Right renal pelvis (tissue), 4 donors: ENCODE data around the gene PCSK4. TPM values are rescaled to one million over a fixed set of nuclear protein-coding genes. Genes with fewer than 3 reads are reported as not detected.
"Not testable (repeated sequence)": the region's sequence is repeated elsewhere in the genome, so short reads cannot be mapped to it uniquely, and the experiment has no call there.

Experiments
- DNase-seq, 4 donors: peaks; one replicate each; pipeline ENCODE4 v3.0.0-alpha.2; 2013; ENCODE audit warnings: low read depth in 4 of 4, low spot score in 3 of 4, missing footprints in 1 of 4
- polyA plus RNA-seq, 4 donors: library from polyadenylated mRNA; unstranded; fragments of 120-200 nt; gene quantifications; one replicate each; pipeline ENCODE4 v1.2.1, GENCODE V29; 2013; ENCODE audit not compliant: insufficient read length in 4 of 4

The PCSK4 gene
- polyA plus RNA-seq, 4 donors, result 3.4 to 7.9 (median 5.1) TPM

DNA sequence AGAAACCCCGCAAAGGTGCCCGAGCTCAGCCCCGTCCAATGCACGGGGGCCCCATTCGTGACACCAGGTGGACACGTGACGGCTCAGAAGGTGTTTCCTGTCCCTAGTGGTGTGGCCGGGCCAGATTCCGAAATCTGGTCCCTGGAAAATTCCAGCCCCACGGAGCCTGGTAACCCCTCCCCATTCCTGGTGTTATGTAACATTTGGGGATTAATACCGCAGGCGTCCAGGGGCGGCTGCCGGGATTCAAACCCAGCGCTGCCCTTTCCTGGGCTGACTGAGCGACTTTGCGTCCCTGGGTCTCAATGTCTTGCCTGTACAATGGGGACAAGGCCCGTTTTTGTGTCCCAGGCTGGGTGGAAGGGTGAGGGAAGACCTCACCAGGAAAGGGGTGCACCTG, 32.7 kb upstream of the PCSK4 start:
- DNase-seq, result no peak

DNA sequence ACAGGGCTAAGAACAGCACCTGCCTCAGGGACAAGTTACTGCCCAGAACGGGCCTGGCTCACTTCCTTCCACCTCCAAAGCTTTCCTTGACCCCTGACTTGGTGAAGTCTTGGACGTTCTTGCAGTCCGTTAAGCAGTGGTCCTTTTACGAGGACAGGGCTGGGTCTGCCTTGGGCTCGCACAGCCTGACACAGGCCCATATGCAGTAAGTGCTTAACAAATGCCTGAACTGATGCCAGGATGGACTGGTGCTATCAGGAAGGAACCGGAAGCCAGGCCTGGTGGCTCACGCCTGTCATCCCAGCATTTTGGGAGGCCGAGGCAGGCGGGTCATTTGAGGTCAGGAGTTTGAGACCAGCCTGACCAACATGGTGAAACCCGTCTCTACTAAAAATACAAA, 31.9 kb upstream of the PCSK4 start:
- DNase-seq, result no peak

DNA sequence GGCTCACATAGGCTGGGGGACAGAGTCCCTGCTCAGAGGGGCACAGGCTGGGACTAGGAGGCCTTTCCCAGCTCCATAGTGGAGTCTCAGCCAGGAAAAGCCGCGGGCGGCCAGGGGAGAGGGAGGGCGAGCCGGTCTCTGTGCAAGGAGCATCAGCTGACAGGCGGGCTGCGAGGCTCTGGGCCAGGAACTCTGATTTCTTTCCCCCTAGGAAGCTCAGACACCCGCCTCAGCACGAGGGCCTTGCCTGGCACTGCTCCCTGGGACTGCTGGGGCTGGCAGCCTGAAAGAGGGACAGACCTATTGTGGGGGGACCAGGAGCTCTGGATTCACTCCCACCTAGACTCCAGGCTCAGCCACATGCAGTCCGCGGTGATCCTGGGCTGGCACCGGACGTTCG, 31.5 kb upstream of the PCSK4 start:
- no peak for DNase-seq

DNA sequence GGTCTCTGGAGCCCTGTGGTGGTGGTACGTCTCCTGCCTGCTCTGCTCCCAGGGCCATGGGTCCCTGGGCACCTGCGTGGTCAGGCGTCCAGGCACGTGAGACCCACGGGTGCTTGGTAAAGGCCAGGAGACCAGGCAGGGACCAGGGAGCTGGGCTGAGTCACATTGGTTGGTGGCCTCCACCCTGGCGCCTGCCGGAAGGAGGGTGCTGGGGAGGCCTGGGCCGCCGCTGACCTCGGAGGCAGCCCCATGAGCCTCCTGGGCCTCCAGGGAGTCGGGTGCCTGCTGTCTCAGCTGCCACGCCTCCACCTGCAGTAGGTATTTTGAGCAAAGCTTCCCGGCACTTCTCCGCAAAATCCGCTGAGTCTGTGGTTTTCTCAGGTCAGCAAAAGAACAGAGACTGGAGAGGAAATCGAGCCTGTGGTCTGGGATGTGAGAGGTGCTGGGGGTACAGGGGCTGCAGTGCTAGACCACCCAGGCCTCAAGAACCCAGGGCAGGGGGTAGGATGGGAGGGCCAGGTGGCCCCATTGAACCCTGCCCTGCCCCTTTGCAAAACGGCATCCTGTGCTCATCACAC, 30.1 kb upstream of the PCSK4 start:
- no peak for DNase-seq

DNA sequence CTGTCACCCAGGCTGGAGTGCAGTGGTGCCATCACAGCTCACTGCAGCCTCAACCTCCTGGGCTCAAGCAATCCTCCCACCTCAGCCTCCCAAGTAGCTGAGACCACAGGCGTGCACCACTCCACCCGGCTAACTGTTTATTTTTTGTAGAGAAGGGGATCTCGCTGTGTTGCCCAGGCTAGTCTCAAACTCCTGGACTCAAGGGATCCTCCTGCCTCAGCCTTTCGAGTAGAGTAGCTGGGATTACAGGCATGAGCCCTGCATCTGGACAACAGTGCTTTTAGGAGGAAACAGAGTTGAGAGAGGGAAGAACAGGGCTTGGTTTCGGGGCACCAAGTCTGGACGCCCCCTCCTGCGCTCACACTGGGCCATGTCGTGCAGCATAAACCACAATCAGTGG, 29.7 kb upstream of the PCSK4 start:
- DNase-seq, result not testable (repeated sequence)

DNA sequence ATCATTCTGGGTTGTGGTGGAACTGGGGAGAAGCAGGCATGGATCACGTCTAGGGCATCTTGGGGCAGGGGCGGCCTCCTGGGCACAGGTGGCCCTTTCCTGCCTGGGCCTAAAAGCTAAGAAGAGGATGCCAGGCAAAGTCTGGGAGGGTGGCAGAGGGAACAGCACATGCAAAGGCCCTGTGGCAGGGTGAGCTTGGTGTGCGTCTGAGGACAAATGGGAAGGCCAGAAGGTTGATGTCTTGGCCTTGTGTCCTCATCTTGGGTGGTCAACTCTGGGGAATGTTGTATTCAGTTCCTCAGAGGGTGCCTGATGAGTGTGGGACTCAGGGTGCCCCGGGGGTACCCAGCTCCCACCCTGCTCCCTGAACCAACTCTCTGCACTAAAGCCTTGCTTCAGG, 28.3 kb upstream of the PCSK4 start:
- DNase-seq, result no peak

DNA sequence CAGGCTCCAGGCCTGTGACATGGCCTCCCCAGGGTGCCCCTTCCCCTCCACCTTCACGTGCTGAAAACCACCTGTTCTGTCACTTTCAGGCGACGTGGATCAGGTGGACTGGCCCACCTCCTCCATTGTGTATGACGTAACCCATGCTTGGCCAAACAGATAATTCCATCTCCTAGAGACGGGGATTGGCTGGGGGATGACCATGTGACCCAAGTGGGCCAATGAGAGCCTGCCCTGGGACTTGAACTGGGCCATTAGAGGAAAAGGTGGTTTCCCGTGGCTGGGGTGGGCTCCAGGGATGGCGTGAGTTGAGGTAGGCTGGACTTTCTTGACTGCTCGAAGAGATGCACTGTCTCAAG, 26.2 kb upstream of the PCSK4 start:
- no peak for DNase-seq

DNA sequence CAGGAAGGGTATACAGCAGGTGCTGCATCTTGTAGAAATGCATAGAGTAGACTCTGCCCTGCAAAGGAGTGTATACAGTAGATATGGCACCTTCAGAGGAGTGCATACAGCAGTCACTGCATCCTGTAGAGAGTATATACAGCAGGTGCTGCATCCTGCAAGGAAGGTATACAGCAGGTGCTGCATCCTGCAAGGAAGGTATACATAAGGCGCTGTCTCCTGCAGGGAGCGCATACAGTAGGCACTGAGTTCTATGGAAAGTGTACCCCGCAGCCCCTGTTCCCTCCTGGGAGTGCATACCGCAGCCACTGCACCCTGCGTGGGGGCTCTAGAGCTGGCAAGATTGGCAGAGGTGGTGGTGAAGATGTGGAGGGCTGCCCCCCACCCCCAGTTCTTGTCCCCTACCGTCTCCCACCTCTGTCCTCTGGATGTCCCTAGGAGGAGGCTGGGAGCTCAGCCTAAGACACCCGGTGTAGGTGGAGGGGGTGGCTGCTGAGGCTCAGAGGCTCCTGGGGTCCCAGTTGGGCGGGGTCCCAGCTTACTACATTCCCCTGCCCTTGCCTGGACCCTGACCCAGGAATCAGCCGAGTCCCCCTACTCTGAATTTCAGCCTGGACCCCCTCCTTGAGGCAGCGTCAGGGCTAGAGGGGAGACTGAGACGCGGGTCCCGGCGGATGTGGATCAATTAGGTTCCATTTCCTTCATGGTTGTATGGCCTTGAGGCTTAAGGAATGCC, 25.0 kb upstream of the PCSK4 start:
- DNase-seq, result no peak

DNA sequence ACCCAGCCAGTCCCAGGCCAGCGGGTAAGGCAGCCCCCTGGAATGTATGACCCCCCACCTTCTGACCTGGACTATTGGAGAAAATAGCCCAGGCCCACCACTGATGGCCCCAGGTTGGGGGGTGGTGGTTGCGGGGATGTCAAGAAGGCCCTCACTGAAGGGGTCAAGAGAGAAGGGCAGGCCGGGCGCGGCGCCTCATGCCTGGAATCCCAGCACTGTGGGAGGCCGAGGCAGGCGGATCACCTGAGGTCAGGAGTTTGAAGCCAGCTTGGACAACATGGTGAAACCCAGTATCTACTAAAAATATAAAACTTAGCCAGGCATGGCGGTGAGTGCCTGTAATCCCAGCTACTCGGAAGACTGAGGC, 24.1 kb upstream of the PCSK4 start:
- DNase-seq, result no peak

DNA sequence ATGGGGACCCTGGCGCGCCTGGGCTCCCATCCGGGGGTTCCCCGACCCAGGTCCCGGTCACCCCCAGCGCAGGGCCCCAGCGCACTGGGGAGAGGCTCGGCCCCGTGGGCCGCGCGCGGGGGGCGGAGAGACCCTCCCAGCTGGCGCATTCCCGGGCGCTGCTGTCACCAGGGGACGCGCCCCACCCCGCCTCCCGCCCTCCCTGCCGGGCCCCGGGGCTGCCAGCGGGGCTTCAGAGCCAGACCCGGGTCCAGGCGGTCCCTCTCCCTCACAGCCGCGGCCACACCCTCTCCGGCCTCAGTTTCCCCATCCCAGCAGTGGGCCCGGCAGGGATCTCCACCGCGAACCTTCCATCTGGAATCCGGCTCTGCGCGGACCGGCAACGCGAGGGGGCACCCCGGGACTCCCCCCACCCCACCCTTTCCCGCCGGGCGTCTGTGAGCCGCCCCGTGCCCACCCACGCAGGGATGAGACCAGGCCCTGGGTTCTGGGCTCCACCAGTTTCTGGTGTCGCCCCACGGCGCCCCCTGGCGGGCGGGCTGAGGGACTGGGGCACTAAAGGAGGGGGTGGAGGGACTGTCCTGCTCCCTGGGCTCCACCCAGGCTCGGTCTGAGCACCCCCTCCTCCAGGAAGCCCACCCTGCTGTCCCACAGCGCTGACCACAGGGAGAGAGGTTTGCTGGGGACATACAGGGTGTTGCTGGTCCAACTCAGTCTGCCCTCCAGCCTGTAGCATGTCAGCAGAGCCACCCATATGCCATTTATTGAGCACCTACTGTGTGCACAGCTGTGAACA, 23.5 kb upstream of the PCSK4 start:
- no peak for DNase-seq

DNA sequence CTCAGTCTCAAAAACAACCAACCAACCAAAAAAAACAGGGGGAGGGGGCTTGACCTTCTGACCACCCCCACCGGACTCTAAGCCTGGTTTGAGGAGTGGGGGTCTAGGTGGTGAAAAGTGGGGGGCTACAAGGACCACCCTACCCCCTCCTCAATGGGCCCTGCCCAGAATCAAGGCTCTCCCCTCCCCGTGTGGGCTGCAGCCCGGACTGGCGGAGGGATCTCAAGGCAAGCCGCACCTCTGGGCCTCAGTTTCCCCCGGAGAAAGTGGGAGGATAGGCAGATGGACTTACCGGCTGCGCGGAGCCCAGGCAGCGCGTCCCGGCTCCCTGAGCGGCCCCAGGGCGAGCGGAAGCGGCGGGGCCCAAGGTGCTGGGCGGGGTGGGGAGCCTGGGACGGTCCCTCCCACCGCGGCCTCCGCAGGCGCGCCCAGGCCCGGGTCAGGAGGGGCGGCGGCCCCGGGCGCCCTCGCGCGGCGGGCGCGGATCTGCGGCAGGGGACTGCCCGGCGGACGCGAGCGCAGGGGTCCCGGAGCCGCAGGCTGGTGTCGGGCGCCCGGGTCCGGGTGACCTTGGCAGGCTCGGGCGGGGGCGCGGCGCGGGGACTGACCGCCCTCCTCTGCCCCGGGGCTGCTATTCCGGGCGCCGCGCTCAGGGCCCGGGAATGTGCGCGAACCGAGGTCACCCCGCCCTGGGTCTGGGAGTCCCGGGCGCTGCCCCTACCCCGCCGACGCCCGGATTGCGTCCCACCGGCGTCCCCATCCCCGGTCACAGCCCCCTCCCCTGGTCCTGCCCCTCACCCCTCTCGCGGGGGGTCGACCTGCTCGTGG, 22.7 kb upstream of the PCSK4 start, which contains the start of gene ADAMTSL5:
TSS of gene ADAMTSL5 (minus strand) at position 349 of the 828 bp plus-strand sequence. CDS start 2,076 bp downstream, outside the sequence.
- no peak for DNase-seq

DNA sequence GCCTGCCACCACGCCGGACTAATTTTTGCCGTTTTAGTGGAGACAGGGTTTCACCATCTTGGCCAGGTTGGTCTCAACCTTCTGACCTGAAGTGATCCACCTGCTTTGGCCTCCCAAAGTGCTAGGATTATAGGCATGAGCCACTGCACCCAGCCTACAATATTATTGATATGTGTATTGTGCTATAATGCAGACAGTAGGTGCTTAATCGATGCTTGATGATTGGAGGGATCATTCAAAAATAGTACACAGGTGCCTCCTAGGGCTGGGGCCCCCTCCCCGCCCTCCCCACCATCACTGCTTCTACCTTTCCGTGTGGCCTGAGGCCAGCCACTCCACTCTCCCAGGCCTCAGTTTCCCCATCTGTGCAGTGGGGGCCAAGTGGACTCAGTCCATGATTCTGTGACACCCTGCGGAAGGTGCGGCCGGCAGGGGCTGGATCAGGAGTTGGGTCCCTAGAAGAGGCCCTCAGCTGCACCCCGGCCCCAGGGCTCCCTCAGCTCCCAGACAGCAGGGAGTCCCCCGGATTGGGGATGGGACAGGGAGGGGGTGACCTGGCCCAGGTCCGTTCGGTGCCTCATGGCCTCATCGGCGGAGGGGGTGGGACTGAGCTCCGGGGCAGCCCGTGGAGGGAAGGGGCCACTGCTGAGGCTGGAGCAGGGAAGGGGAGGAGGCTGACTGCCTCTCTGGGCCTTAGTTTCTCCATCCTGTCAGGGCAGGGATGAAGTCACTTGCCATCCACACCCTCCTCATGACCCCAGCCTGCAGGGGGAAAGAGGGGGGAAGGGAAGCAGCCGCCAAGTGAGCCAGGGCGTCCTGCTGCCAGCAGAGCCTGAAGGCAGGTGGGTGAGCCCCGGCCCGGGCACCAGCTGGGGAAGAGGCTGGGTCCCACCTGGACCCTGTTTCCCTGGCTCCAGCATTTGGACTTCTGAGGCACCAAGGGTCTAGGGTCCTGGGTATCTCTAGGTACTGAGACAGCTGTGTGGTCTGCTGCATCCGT, 21.5 kb upstream of the PCSK4 start:
- DNase-seq, result no peak

DNA sequence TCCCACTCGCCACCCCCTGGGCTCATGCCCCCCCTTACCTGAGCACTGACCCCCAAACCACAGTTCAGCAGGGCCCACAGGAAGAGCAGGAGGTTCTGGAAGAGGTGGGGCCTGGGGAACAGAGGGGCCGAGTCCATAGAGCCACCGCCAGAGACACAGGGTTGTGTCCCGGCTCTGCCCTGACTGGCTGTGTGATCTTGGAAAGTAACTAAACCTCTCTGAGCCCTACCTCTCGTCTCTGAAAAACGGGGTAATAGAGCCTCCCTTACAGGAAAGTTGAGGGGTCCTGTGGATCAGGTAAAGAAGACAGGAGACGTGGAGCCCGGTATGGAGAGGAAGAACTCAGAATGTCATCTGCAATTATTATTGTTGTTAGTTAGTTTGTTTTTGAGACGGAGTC, 20.7 kb upstream of the PCSK4 start:
- no peak for DNase-seq

DNA sequence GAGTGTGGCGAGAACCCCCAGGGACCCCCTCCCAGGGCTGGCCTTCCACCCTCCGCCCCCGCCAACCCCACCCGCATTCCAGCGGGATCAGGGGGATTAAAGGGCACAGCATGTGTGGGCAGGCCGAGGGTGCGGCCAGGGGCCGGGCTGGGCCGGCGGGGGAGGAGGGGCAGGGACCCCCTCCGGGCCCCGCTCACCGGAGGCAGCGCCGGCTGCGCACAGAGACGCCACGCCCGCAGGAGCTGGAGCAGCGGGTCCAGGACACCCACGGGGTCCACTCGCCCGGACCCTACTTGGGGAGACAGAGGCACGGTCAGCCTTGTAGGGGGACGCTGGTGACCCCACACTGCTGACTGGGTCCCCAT, 20.3 kb upstream of the PCSK4 start:
- DNase-seq, result no peak

DNA sequence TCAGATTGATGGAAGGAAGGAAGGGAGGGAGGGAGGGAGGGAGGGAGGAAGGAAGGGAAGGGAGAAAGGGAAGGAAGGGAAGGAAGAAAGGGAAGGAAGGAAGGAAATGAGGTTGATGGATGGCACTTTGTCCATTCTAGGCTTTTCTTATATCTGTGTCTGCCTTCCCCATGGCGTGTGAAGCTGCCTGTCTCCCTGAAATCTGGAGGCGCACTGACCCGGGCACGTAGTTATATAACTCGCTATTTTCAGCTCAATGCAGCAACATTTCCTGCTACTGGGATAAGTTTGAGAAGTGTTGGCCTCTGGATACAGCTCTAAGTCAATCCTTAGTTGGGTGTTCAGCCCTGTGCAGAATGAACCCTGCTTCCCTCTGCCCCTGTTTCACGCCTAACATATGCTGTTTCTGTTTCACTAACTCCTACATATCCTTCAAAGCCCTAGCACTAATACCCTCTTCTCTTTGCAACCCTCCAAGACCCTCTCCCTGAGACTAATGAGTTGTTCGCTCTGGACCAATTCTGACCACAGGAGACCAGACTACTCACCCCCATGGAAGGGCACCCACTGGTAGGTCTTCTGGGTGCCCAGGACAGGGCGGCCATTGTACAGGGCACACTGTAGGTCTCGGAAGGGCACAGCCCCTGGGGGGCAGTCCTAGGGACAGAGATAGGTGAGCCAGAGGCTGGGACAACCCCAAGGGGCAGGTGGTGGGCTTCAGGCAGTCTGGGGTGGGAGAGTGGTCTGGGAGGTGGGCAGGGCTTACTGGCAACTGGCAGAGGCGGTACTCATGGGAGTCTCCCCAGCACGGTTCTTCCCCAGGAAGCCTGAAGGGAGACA, 19.7 kb upstream of the PCSK4 start:
- no peak for DNase-seq

DNA sequence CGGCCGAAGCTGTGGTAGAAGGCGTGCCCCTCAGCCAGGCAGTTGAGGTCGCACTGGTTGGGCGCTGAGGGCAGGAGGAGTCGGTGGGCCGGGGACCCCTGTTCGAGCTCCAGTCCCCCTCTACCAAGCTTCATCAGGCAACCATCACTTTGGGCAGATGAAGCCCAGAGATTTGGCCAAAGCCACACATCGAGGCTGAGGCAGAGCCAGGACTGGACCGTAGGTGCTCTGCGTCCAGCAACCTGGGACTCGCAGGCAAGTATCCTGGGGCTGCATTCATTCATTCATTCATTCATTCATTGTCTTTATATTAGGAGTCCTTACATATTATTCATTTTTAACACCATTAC, 18.3 kb upstream of the PCSK4 start:
- no peak for DNase-seq

DNA sequence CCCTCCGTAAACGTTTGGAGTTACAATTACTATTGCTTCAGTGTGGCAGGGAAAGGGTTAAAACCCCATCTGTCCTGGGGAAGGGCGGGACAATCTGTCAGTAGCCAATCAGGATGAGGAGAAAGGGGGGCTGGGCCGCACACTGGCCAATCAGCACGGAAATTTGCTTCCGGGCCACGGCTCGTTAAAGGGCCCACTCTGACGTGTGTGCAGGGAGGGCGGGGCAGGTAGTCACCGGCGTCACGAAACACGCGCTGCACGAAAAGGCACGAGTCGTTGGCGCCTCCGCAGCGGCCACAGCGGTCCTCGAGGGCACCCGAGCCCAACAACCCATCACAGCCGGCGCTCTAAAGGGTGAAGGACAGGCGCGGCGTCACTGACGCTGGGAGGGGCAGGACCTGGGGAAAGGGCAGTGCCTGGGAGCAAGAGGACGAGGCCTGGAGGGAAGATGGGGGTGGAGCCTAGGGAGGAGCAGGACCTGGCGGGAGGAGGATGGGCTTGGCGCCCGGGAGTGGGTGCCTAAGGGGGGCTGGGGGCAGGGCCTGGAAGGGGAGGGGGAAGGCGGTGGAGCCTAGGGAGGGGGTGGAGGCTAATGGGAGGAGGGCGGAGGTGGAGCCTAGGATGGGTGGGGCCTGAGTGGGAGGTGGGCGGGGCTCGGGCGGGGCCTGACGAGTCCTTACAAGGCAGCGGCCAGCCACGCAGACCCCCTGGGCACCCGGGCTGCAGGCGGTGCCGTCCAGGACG, 17.8 kb upstream of the PCSK4 start:
- DNase-seq, result peak; percentile 90 to 96 (median 92)

DNA sequence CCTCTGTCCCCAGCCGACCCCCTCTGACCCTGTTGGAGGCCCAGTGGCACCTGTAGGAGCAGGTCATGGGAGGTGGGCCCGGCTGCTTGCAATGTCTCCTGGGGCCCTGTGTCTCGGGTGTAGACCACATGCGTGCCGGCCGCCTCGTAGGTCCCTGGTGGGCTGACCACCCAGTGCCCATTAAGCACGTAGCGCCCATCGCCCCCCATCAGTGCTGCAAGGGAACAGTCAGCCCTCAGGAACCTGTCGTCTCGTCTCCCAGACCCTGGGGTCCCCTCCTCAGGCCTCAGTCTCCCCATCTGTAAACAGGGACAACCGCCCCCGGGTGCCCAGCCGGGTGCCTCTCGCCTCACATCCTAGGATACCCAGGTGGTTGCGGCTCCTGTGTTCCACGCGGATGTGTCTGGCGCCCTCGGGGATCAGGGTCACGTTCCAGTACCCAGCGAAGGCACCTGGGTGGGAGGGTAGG, 17.1 kb upstream of the PCSK4 start:
- no peak for DNase-seq
